Endothelial cell of umbilical vein (primary cell): ENCODE measurements around the gene DNAJC24. TPM values are rescaled to one million over a fixed set of nuclear protein-coding genes. Genes with fewer than 3 reads are reported as not detected.

ENCODE experiments used
- BruUV-seq: library from RNA; stranded (reverse); fragments of 400-500 nt; replicated peaks from 2 replicates; lab custom pipeline; 2021; lab: Mats Ljungman, UMichigan
- CTCF ChIA-PET: fragments of 300-600, 350-600 bp; sonication (Branson Sonifier 250); formaldehyde crosslinking; loops from one replicate; lab custom pipeline; 2021; ENCODE audit warnings: antibody characterized with exemption, inconsistent platforms; lab: Charles Lee
- POLR2A ChIA-PET: fragments of 300-600, 350-600 bp; sonication (Branson Sonifier 250); formaldehyde crosslinking; loops from one replicate; lab custom pipeline; 2021; ENCODE audit warnings: antibody characterized with exemption, inconsistent platforms; lab: Charles Lee
- DNase-seq: peaks from one replicate; pipeline ENCODE4 v3.0.0-alpha.2; 2011; ENCODE audit warnings: low read depth, low spot score
- FAIRE-seq: peaks from 2 replicates; lab custom pipeline; 2011; peaks lifted over from hg19 to GRCh38; lab: Jason Lieb, UNC
- H2AFZ ChIP-seq: 2 replicates; pipeline ENCODE4 v1.6.0; 2012; ENCODE audit warnings: low read depth, low read length, control low read depth, inconsistent platforms
- H3K27ac ChIP-seq: 2 replicates; pipeline ENCODE4 v1.5.1; 2011; ENCODE audit warnings: low read depth, mild to moderate bottlenecking, control low read depth, low read length, moderate library complexity; ENCODE audit not compliant: insufficient read depth
- H3K27me3 ChIP-seq, 2 experiments: 2 replicates each; pipeline versions ENCODE4 v1.6.0 to v1.6.1; 2011; ENCODE audit warnings: low read length in 2 of 2, mixed read lengths in 1 of 2; ENCODE audit not compliant: control insufficient read depth in 2 of 2, insufficient read depth in 2 of 2
- H3K36me3 ChIP-seq, 2 experiments: 2 replicates in 1 of 2; 3 replicates in 1 of 2; pipeline ENCODE4 v1.5.1; 2011; ENCODE audit warnings: low read length in 2 of 2, mild to moderate bottlenecking in 1 of 2, moderate library complexity in 1 of 2; ENCODE audit not compliant: control insufficient read depth in 2 of 2, insufficient read depth in 2 of 2; ENCODE audit errors: extremely low read depth in 1 of 2
- H3K4me1 ChIP-seq: 3 replicates; pipeline ENCODE4 v1.5.1; 2011; ENCODE audit warnings: mild to moderate bottlenecking, low read length; ENCODE audit not compliant: control insufficient read depth, insufficient read depth; ENCODE audit errors: extremely low read depth
- H3K4me2 ChIP-seq: 2 replicates; pipeline ENCODE4 v1.6.1; 2011; ENCODE audit warnings: low read length, control low read depth, mixed read lengths; ENCODE audit not compliant: insufficient read depth
- H3K4me3 ChIP-seq, 3 experiments: fragments of 200-600 bp in 1 of 3; sonication (generic), shearing (Covaris generic) in 1 of 3; replicated peaks in 1 of 3; 2 replicates each; pipeline ENCODE4 v1.5.1; 2011 to 2016; ENCODE audit warnings: control low read depth in 3 of 3, low read length in 3 of 3, mild to moderate bottlenecking in 2 of 3, inconsistent platforms in 1 of 3, low read depth in 1 of 3, moderate library complexity in 1 of 3; ENCODE audit not compliant: insufficient read depth in 1 of 3
- H3K79me2 ChIP-seq: 2 replicates; pipeline ENCODE4 v1.6.0; 2012; ENCODE audit warnings: low read length, inconsistent platforms; ENCODE audit not compliant: control insufficient read depth, insufficient read depth
- H3K9ac ChIP-seq: replicated peaks from 2 replicates; pipeline ENCODE3; 2011; ENCODE audit warnings: low read length, control low read depth; ENCODE audit not compliant: insufficient read depth; ENCODE audit errors: extremely low read depth
- H3K9me1 ChIP-seq: replicated peaks from 3 replicates; pipeline ENCODE4 v1.6.0; 2011; ENCODE audit warnings: mild to moderate bottlenecking, low read length; ENCODE audit not compliant: control insufficient read depth, insufficient read depth; ENCODE audit errors: extremely low read depth
- H3K9me3 ChIP-seq: replicated peaks from 2 replicates; pipeline ENCODE4 v1.5.1; 2012; ENCODE audit warnings: low read length, inconsistent platforms; ENCODE audit not compliant: control insufficient read depth, insufficient read depth
- H4K20me1 ChIP-seq: replicated peaks from 2 replicates; pipeline ENCODE3; 2011; ENCODE audit warnings: mild to moderate bottlenecking, low read length; ENCODE audit not compliant: control insufficient read depth, insufficient read depth; ENCODE audit errors: extremely low read depth
- EZH2 ChIP-seq: IDR thresholded peaks from 2 replicates; pipeline ENCODE4 v1.6.1; 2012; ENCODE audit warnings: borderline replicate concordance, low read depth, mild to moderate bottlenecking, moderate library complexity, low read length, inconsistent platforms; ENCODE audit not compliant: severe bottlenecking
- FOS ChIP-seq: IDR thresholded peaks from 2 replicates; pipeline ENCODE4 v1.6.1; 2011; ENCODE audit warnings: mild to moderate bottlenecking, low read length, moderate library complexity, borderline replicate concordance; ENCODE audit not compliant: insufficient read depth
- GATA2 ChIP-seq: IDR thresholded peaks from 2 replicates; pipeline ENCODE4 v1.7.0; 2011; ENCODE audit warnings: low read depth, mild to moderate bottlenecking, moderate library complexity, mixed read lengths, low read length; ENCODE audit not compliant: insufficient read length, insufficient read depth
- JUN ChIP-seq: IDR thresholded peaks from 2 replicates; pipeline ENCODE4 v1.6.1; 2011; ENCODE audit warnings: borderline replicate concordance, low read depth; ENCODE audit not compliant: insufficient read length, insufficient read depth
- MYC ChIP-seq: IDR thresholded peaks from one replicate; pipeline ENCODE4 v1.6.1; 2011; ENCODE audit warnings: mild to moderate bottlenecking, low read depth, low read length
- POLR2A ChIP-seq: IDR thresholded peaks from 2 replicates; pipeline ENCODE4 v1.6.1; 2012; ENCODE audit warnings: low read depth, mild to moderate bottlenecking, control low read depth, low read length
- POLR2AphosphoS5 ChIP-seq: IDR thresholded peaks from 2 replicates; pipeline ENCODE4 v1.6.1; 2012; ENCODE audit warnings: low read depth, mild to moderate bottlenecking, control low read depth, low read length, moderate library complexity; ENCODE audit not compliant: insufficient read depth
- dilution Hi-C: fragments of 300-500 bp; cut with MboI; formaldehyde crosslinking; loops from one replicate; pipeline ENCODE4 v1.15.0; 2019; ENCODE audit warnings: low sequenced_read_pairs; ENCODE audit not compliant: extremely low pct_ligation_motif_present
- intact Hi-C: fragments of 100-400 bp; cut with micrococcal nuclease; formaldehyde crosslinking; loops from one replicate; pipeline ENCODE4 v1.10.0; 2022
- polyA plus RNA-seq, 4 experiments: library from polyadenylated mRNA; depleted of rRNA in 3 of 4; stranded (reverse) in 3 of 4; unstranded in 1 of 4; fragments of >200 nt; gene quantifications; 2 replicates each; pipeline versions ENCODE4 v1.2.1 to v1.2.3, GENCODE V29; 2011 to 2012; ENCODE audit warnings: missing spikeins in 1 of 4
- total RNA-seq: library from RNA; stranded (reverse); gene quantifications from 2 replicates; pipeline ENCODE4 v1.2.3, GENCODE V29; 2021
- TF ChIP-seq, protein P1 (sequence below), 2 donors: IDR thresholded peaks; 1 replicate in 1 of 2; 2 replicates in 1 of 2; pipeline ENCODE4 v1.5.1; 2011; ENCODE audit warnings: low read length in 2 of 2, mild to moderate bottlenecking in 2 of 2, moderate library complexity in 2 of 2, control low read depth in 1 of 2, inconsistent platforms in 1 of 2, low read depth in 1 of 2; ENCODE audit not compliant: insufficient read depth in 1 of 2; ENCODE audit errors: extremely low read depth in 1 of 2
- TF ChIP-seq, protein P2 (sequence below): IDR thresholded peaks from 2 replicates; pipeline ENCODE4 v1.6.1; 2011; ENCODE audit not compliant: insufficient read depth, insufficient read length

DNAJC24 gene
- total and polyA plus RNA-seq, 2 donors (not counting 3 experiments of a cell fraction or from before 2014, with no cell fraction given): 7.2 to 16.8 TPM

DNA sequence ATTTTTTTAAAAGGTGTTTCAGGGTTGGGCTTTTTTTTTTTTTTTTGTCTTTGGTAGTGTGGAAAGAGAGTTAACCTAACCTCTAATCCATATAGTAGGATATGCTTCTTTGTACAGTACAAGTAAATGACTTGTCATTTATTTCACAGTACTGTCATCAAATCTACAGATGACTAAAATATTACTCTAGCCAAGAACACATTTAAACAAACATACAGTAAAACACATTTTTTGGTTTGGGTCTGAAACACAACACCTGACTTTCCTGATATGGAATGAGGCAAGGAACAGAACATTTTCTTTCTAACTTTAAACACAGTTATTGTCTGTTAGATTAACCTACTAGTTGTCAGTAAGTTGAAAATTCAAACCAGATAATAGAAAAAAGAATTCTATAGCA lies 71.6 kb downstream of the DNAJC24 start:
- no TSS peak for BruUV-seq
- dilution Hi-C loops (no loop called here), intact Hi-C loops (no loop called here)
- no peak for DNase-seq
- no peak for FAIRE-seq
- no peak overlapping the region for H3K4me3 ChIP-seq
- H3K79me2 ChIP-seq: no peaks in the 10 kb centered on the region
- H3K27me3 ChIP-seq: no peaks in the 10 kb centered on the region
- TF ChIP-seq FOS: no peak
- TF ChIP-seq MYC: no peak
- TF ChIP-seq, protein P1, sequence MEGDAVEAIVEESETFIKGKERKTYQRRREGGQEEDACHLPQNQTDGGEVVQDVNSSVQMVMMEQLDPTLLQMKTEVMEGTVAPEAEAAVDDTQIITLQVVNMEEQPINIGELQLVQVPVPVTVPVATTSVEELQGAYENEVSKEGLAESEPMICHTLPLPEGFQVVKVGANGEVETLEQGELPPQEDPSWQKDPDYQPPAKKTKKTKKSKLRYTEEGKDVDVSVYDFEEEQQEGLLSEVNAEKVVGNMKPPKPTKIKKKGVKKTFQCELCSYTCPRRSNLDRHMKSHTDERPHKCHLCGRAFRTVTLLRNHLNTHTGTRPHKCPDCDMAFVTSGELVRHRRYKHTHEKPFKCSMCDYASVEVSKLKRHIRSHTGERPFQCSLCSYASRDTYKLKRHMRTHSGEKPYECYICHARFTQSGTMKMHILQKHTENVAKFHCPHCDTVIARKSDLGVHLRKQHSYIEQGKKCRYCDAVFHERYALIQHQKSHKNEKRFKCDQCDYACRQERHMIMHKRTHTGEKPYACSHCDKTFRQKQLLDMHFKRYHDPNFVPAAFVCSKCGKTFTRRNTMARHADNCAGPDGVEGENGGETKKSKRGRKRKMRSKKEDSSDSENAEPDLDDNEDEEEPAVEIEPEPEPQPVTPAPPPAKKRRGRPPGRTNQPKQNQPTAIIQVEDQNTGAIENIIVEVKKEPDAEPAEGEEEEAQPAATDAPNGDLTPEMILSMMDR (IDR thresholded peaks at IDR 0.05; ENCODE audit: extremely low read depth in 1 of 2, insufficient read depth in 1 of 2, low read depth in 1 of 2, low read length in 2 of 2): no peak
- no peak for TF ChIP-seq GATA2
- no peak for TF ChIP-seq EZH2
- no peak for TF ChIP-seq POLR2AphosphoS5
- TF ChIP-seq, protein P2, sequence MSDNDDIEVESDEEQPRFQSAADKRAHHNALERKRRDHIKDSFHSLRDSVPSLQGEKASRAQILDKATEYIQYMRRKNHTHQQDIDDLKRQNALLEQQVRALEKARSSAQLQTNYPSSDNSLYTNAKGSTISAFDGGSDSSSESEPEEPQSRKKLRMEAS: no peak
- no peak for TF ChIP-seq POLR2A
- no peak for TF ChIP-seq JUN
- H3K4me2 ChIP-seq: no peak overlapping the region
- H3K9ac ChIP-seq: no peak overlapping the region
- ChIA-PET CTCF (interaction anchor here (0.7 to 1.3 kb wide), 4 partner anchors 12 to 566 kb away, joined by 3 read pairs; no protein-coding TSS in a partner anchor), POLR2A (no interaction called here)
- H2AFZ ChIP-seq: no peak overlapping the region
- H3K4me1 ChIP-seq: peaks cover 2% of the 10 kb centered on the region
- no peaks in the 10 kb centered on the region for H3K9me3 ChIP-seq
- no peaks in the 10 kb centered on the region for H3K36me3 ChIP-seq
- H4K20me1 ChIP-seq: no peaks in the 10 kb centered on the region
- H3K9me1 ChIP-seq: no peaks in the 10 kb centered on the region
- no peak overlapping the region for H3K27ac ChIP-seq
